ENCODE measurements around the gene ZFPM1. TPM values are rescaled to one million over a fixed set of nuclear protein-coding genes. Genes with fewer than 3 reads are reported as not detected.

The ZFPM1 gene
- total and polyA plus RNA-seq, 8 donors, result 3.6 to 22.5 (median 19.3) TPM

GRCh38 chr16:88499836-88500251 is 46.8 kb downstream of the ZFPM1 start:
- H3K27me3 ChIP-seq, result no peaks in the 10 kb centered on the region
- TF ChIP-seq, protein P1, sequence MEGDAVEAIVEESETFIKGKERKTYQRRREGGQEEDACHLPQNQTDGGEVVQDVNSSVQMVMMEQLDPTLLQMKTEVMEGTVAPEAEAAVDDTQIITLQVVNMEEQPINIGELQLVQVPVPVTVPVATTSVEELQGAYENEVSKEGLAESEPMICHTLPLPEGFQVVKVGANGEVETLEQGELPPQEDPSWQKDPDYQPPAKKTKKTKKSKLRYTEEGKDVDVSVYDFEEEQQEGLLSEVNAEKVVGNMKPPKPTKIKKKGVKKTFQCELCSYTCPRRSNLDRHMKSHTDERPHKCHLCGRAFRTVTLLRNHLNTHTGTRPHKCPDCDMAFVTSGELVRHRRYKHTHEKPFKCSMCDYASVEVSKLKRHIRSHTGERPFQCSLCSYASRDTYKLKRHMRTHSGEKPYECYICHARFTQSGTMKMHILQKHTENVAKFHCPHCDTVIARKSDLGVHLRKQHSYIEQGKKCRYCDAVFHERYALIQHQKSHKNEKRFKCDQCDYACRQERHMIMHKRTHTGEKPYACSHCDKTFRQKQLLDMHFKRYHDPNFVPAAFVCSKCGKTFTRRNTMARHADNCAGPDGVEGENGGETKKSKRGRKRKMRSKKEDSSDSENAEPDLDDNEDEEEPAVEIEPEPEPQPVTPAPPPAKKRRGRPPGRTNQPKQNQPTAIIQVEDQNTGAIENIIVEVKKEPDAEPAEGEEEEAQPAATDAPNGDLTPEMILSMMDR (IDR thresholded peaks at IDR 0.05), result no peak
- 40 to 50% methylated on average over 13 to 23 of the region's 23 CpGs for WGBS, 2 donors
- FAIRE-seq (no peak), DNase-seq (peak in 1 of 6 donors; percentile 80), ATAC-seq (peak; percentile 39 to 46 (median 44))
- intact Hi-C loops (cut with DNase I), result no loop called here
- no peak overlapping the region for H3K4me3 ChIP-seq
- H3K27ac ChIP-seq, result peak overlapping the region; percentile 60 to 76 (median 70)
- H3K9me3 ChIP-seq, result no peaks in the 10 kb centered on the region
- peaks cover 32 to 58% (median 46%) of the 10 kb centered on the region in 3 donors for H3K4me1 ChIP-seq
- no peaks in the 10 kb centered on the region for H3K36me3 ChIP-seq

- intact Hi-C loops (cut with DNase I), result no loop called here
- peak in 5 of 6 donors; percentile 81 to 94 (median 88) for DNase-seq
- no peaks in the 10 kb centered on the region for H3K36me3 ChIP-seq
- peaks cover 36 to 62% (median 50%) of the 10 kb centered on the region in 3 donors for H3K4me1 ChIP-seq
- peak; percentile 56 to 70 (median 58) for ATAC-seq
- no peaks in the 10 kb centered on the region for H3K9me3 ChIP-seq
- TF ChIP-seq, protein P1 (IDR thresholded peaks at IDR 0.05), result no peak
- no peaks in the 10 kb centered on the region for H3K27me3 ChIP-seq
- 35 to 43% methylated on average over 17 of the region's 17 CpGs for WGBS, 2 donors
- no peak overlapping the region for H3K4me3 ChIP-seq
- FAIRE-seq, result no peak
- peak overlapping the region; percentile 60 to 76 (median 70) for H3K27ac ChIP-seq
These were observed 47.2 kb downstream of the ZFPM1 start for GRCh38 chr16:88500255-88500661.

DNA sequence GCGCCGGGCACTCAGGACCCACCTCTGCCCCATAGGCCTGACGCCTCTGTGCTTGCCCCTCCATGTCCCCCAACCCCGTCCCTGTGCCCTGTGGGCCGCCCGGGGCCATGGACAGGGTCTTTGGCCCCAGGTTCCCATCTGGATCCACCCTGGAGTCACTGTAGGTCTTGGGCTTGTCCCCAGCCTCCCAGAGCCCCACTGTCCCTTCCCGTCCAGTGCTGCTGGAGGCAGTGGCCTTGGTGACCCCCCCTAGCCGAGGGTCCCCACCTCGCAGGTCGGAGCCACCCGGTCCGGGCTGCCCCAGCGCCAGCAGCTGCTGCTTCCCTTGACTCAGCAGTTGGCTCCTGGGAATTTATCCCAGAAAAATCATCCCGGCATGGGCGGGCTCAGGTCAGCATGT is 49.3 kb downstream of the ZFPM1 start:
- Histone ChIP-seq H3K36me3 (no peaks in the 10 kb centered on the region), H3K27me3 (no peaks in the 10 kb centered on the region), H3K4me1 (peaks cover 38 to 64% (median 57%) of the 10 kb centered on the region in 3 donors), H3K27ac (peak overlapping the region in 1 of 4 donors; percentile 61), H3K9me3 (no peaks in the 10 kb centered on the region), H3K4me3 (no peak overlapping the region)
- 59 to 67% methylated on average over 15 of the region's 15 CpGs for WGBS, 2 donors
- TF ChIP-seq, protein P1 (IDR thresholded peaks at IDR 0.05), result no peak
- intact Hi-C loops (cut with DNase I), result no loop called here
- ATAC-seq, result no peak
- no peak for FAIRE-seq
- DNase-seq, result peak in 1 of 6 donors; percentile 50

DNA sequence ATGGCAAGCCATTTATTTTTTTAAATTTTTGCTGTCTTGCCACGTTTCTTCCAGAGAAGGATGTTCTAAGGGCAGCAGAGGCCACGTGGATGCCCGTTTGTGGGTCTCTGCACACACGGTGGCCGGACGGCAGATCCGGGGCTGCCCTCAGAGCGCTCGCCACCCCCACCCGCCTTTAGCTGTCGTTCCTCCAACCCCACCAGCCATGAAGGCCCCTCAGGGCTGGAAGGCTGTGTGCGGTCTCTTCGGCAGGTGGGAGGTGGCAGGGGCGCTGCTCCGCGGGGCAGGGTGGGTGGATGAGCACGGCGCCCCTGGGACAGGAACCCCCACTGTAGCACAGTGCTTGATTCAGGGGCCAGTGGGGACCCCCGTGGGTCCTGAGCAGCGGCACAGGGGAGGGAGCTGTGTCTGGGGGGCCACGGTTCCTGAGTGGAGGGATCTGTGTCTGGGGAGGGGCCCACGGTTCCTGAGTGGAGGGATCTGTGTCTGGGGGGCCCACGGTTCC is 49.7 kb downstream of the ZFPM1 start:
- Histone ChIP-seq H3K27me3 (no peaks in the 10 kb centered on the region), H3K4me1 (peaks cover 38 to 60% (median 53%) of the 10 kb centered on the region in 3 donors), H3K9me3 (no peaks in the 10 kb centered on the region), H3K4me3 (no peak overlapping the region), H3K36me3 (no peaks in the 10 kb centered on the region), H3K27ac (peak overlapping the region in 1 of 4 donors; percentile 39)
- peak in 1 of 6 donors; percentile 39 for DNase-seq
- FAIRE-seq, result no peak
- TF ChIP-seq, protein P1 (IDR thresholded peaks at IDR 0.05), result no peak
- intact Hi-C loops (cut with DNase I), result no loop called here
- no peak for ATAC-seq
- WGBS, 2 donors, result 86 to 87% methylated on average over 22 to 23 of the region's 23 CpGs

DNA sequence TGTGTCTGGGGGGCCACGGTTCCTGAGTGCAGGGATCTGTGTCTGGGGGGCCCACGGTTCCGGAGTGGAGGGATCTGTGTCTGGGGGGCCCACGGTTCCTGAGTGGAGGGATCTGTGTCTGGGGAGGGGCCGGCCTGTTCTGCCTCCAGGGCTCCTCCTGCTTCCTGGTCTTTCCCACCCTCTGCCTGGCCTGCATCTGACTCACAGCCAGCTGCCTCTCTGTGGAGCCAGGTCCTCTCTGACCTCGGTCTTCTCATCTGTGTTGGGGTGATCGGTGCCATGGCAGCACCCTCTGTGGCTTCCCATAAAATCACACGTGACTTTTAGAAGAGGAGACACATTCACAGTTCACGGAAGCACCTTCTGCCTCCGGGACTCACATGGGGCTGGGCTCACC is 50.3 kb downstream of the ZFPM1 start:
- H3K27me3 ChIP-seq, result no peaks in the 10 kb centered on the region
- DNase-seq, result peak in 3 of 6 donors; percentile 62 to 77 (median 67)
- TF ChIP-seq, protein P1 (IDR thresholded peaks at IDR 0.05), result no peak
- no peak for FAIRE-seq
- H3K4me3 ChIP-seq, result no peak overlapping the region
- WGBS, 2 donors, result 36 to 56% methylated on average over 7 to 10 of the region's 10 CpGs
- peak in 2 of 4 donors; percentile 8 to 17 for ATAC-seq
- intact Hi-C loops (cut with DNase I), result no loop called here
- no peaks in the 10 kb centered on the region for H3K36me3 ChIP-seq
- H3K4me1 ChIP-seq, result peaks cover 40 to 56% (median 51%) of the 10 kb centered on the region in 3 donors
- H3K9me3 ChIP-seq, result no peaks in the 10 kb centered on the region
- H3K27ac ChIP-seq, result peak overlapping the region; percentile 84 to 95 (median 90)
